ENCODE measurements around the gene CCDC57.

DNA sequence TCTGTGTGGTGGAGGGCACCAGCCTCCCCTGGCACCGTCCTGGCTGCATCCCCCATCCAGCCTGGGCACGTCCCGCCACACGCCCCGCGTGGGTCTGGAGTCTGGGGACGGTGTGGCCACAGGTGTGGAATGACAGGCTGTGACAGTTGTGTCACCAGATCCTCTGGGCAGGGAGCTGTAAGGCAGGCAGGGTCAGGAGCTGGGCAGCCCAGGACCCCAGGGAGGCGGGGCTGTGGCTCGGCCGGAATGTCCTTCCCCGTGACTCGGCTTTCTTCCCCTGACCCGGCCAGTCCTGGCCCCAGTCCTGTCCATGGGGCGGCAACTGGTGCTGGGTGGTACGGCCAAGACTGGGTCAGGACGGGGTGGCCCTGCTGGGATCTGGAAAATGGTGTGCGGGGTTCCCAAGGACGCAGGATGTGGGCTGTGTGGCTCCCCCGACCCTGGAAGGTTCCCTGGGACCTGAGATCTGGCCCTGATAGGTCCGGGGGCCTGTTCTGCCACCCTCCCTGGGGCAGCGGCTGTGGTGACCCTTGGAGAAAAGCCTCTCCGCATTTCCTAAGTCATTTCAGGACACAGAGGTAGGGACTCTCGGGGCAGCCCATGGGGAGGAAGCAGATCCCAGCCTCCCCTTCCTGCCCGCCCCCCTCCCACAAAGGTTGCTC is 12.9 kb upstream of the CCDC57 start:
- TF ChIP-seq CTCF (IDR thresholded peaks at IDR 0.05; ENCODE audit: insufficient read depth, low read length, poor library complexity, severe bottlenecking) (no peak), EZH2phosphoT487 (conservative IDR thresholded peaks at IDR 0.05; ENCODE audit: low read length) (no peak)

Data from SU-DHL-6 (cell line).